COLO668 (cell line): ENCODE data around the gene ADGRG3.

ENCODE experiments used
- DNase-seq: peaks from one replicate; lab custom pipeline; 2025; ENCODE audit not compliant: unreplicated experiment; lab: John Stamatoyannopoulos, UW

ADGRG3 gene

DNA sequence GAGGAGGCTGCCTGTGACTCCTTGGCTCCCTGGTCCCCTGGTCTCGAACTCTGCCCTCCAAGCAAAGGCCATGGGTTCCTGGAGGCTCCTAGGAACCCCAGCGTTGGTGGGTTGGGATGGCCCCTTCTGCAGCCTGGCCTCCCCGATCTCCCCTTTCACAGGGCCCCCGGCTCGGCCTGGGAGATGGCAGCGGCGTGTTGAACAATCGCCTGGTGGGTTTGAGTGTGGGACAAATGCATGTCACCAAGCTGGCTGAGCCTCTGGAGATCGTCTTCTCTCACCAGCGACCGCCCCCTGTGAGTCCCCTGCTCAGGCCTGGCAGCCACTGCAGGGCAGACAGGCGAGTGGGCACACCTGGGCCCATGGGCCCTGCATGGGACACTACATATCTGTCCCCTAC, 10.9 kb downstream of the ADGRG3 start:
- DNase-seq = no peak

DNA sequence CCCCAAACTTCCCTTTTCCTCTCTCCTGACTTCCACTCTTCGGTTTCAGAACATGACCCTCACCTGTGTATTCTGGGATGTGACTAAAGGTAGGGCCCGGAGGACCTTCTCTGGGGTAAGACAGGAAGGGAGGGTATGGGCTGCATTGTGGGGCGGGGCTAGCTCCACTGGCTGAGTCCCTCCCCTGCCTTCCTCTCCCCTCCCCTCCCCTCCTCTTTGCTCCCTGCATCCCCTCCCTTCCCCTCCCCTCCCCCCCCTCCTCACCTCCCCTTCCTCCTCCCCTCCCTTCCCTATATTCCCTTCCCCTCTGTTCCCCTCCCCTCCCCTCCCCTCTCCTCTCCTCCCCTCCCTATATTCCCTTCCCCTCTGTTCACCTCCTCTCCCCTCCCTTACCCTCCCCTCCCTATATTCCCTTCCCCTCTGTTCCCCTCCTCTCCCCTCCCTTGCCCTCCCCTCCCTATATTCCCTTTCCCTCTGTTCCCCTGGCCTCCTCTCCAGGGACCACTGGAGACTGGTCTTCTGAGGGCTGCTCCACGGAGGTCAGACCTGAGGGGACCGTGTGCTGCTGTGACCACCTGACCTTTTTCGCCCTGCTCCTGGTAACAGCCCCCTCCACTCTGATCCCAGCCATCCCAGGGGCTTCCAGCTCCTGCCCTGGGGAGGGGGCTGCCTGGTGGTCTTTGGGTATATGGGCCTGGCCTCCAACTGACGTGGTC, 11.8 kb downstream of the ADGRG3 start:
- no peak for DNase-seq

GRCh38 chr16:57680842-57681375, 12.8 kb downstream of the ADGRG3 start:
- DNase-seq = no peak

DNA sequence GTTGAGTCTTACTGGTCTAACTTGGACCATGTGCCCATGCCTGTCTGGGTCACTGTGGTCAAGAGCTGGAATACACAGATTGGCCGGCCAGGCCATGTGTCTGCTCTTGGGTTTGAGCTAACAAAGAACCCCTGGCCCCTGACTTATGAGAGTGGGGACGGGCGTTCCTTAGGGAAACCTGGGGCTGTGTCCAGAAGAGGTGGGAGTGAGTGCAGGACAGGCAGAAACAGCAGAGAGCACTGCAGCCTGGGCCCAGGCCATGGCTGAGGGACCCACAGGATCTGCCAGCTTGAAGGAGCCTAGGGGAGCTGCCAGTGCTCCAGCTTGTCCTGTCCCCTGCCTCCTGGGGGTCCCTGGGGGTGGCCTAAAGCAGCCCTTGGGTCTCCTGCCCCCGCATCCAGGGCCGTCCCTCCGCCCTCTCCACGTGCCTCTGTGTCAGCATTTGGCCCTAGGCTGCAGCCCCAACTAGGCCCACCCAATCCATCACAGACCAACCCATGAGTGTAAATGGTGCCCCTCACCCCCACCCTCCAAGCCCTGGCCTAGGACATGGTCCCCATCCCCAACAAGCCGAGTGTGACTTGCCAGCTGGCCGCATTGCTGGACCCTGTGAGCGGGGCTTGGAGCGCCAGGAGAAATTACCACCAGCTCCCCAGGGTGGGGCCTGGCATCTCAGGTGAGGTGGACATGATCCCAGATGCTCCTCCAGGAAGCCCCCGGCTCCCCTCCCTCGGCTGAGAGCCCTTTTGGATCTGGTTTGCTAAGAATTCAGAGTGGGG, 14.0 kb downstream of the ADGRG3 start:
- DNase-seq = no peak

GRCh38 chr16:57682809-57683635, 14.9 kb downstream of the ADGRG3 start:
- DNase-seq = no peak

- no peak for DNase-seq
Measured at GRCh38 chr16:57683636-57684545, 15.8 kb downstream of the ADGRG3 start.

- no peak for DNase-seq
Measured at GRCh38 chr16:57684626-57685358, 16.7 kb downstream of the ADGRG3 start.

DNA sequence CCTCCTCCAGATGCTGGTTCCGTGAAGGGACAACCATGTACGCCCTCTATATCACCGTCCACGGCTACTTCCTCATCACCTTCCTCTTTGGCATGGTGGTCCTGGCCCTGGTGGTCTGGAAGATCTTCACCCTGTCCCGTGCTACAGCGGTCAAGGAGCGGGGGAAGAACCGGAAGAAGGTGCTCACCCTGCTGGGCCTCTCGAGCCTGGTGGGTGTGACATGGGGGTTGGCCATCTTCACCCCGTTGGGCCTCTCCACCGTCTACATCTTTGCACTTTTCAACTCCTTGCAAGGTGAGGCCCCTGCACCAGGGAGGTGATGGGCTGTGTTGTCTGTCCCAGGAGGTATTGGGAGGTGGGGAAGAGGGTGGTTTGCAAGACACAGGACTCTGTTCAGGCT, 17.5 kb downstream of the ADGRG3 start:
- no peak for DNase-seq

DNA sequence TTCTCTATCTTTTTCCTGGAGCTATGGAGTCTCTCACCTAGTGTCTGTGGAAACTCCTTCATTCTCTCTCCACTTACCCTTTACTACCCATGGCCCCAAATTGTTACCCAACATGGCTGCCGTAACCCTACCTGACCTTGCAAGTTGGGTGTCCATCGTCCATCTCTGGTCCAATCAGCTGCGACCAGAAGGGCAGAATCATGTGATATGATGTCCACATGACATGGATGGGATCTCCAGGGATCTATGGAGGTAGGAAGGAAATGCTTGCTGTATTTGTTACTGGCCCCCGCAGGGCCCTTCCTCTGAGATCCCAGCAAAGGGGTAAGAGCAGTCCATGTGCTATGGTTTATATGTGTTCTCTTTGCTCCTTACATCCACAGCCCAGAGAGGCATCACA, 18.5 kb downstream of the ADGRG3 start:
- no peak for DNase-seq

GRCh38 chr16:57687363-57687929, 19.3 kb downstream of the ADGRG3 start:
- no peak for DNase-seq

DNA sequence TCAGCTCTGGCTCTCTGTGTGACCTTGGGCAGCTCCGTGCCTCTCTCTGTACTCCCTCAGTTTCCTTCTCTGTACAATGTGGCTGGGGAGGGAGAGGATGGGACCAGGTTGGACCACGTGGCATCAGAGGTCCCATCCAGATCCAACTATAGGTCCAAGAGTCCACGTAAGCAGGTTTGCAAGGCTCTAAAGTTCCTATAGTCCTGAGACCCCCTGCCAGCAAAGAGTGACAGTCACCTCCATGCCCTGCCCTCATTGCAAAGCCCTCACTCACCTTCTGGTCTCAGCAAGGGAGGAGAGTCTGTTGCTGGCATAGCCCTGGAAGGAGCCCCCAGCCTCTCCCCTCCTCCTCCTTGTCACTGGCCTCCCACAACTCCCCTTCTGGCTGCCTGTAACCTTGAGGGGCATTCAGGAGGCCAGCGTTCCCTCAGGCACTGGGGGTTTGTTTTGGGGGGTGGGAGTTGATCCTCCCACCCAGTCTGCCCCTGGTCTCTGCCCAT, 20.4 kb downstream of the ADGRG3 start:
- no peak for DNase-seq

- DNase-seq = no peak
Measured at GRCh38 chr16:57688987-57689761, 21.1 kb downstream of the ADGRG3 start.

- no peak for DNase-seq
Measured at GRCh38 chr16:57689762-57690558, 21.9 kb downstream of the ADGRG3 start.

- no peak for DNase-seq
Measured at GRCh38 chr16:57690782-57691471, 22.8 kb downstream of the ADGRG3 start.

DNA sequence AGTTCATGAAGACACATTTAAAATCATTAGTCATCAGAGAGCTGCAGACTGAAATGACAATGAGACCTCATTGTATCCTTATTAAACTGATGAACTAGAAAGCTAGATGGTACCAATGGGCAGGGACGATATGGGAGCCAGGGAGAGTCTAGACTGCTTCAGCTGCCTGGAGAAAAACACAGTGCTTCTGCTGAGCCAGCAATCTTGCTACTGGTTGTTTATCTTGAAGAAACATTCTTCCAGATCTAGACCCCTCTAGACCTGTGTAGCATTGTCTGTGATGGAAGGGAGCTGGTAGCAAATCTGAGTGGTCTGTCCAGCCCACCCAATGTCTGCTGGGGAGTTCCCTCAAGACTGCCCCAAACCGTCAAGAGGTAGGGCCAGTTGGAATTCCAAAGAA, 24.5 kb downstream of the ADGRG3 start:
- no peak for DNase-seq

- DNase-seq = peak; percentile 46
Measured at GRCh38 chr16:57693550-57693949, 25.4 kb downstream of the ADGRG3 start.

DNA sequence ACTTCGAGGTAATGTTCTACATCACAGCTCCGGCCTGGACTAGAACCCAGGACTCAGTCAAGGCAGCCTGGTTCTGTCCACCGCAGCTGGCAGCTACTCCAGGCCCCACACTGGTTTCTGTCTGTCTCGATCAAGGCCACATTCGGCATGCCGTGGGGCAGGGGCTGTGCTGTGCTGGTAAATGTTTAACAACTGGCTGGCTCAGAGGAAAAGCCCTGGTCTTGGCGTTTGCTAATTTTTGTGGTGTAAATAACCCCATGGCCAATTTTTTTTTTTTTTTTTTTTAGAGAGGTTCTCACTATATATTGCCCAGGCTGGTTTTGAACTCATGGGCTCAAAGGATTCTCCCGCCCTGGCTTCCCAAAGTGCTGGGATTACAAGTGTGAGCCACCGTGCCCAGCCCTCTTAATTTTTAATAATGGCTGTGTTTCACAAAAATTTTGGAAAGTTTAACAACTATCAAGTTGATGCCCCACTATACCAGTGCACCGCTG, 26.2 kb downstream of the ADGRG3 start:
- DNase-seq = no peak
